HepG2 (cell line): Measurements from ENCODE around the gene PIGK. TPM values are rescaled to one million over a fixed set of nuclear protein-coding genes. Genes with fewer than 3 reads are reported as not detected.
A peak's percentile ranks its signal among the peaks of the same experiment; 100 is the strongest.

Experiments used
- ARNTL ChIP-seq: sonication (generic); formaldehyde crosslinking; IDR thresholded peaks from 2 replicates; pipeline ENCODE4 v1.4.0; 2020; ENCODE audit warnings: mild to moderate bottlenecking, missing genetic modification reagents
- FOSL2 ChIP-seq: sonication (generic); formaldehyde crosslinking; IDR thresholded peaks from 2 replicates; pipeline ENCODE4 v1.4.0; 2020; ENCODE audit warnings: missing genetic modification reagents
- GABPA ChIP-seq, 2 experiments: IDR thresholded peaks; 2 replicates each; pipeline ENCODE4 v1.6.1; 2011 to 2016; ENCODE audit warnings: low read depth in 2 of 2, low read length in 1 of 2, missing biosample characterization in 1 of 2, missing genetic modification characterization in 1 of 2
- KMT2A ChIP-seq: sonication (generic); formaldehyde crosslinking; IDR thresholded peaks from 2 replicates; pipeline ENCODE4 v1.4.0; 2020; ENCODE audit warnings: missing genetic modification reagents
- PAXIP1 ChIP-seq: sonication (generic); formaldehyde crosslinking; conservative IDR thresholded peaks from 2 replicates; pipeline ENCODE4 v1.4.0; 2020; ENCODE audit warnings: mild to moderate bottlenecking, missing genetic modification reagents, moderate library complexity
- TEAD3 ChIP-seq: optimal IDR thresholded peaks from 2 replicates; pipeline ENCODE3; 2016; ENCODE audit warnings: borderline replicate concordance
- ZNF414 ChIP-seq: sonication (generic); formaldehyde crosslinking; IDR thresholded peaks from 2 replicates; pipeline ENCODE4 v1.5.0; 2020; ENCODE audit warnings: missing genetic modification reagents
- ZNF589 ChIP-seq: sonication (generic); formaldehyde crosslinking; conservative IDR thresholded peaks from 2 replicates; pipeline ENCODE4 v1.8.0; 2022; ENCODE audit warnings: mild to moderate bottlenecking, moderate library complexity, missing genetic modification reagents
- polyA plus RNA-seq, 8 experiments: library from polyadenylated mRNA; depleted of rRNA in 3 of 8; stranded (reverse) in 7 of 8; unstranded in 1 of 8; fragments of >200 nt; fragmentation: Illumina TruSeq in 4 of 8; extraction: Trizol in 4 of 8; gene quantifications; 2 replicates each; pipeline versions ENCODE4 v1.2.1 to v1.2.3, GENCODE V29; 2011 to 2016; ENCODE audit warnings: low read depth in 4 of 8, missing spikeins in 1 of 8, mixed read lengths in 1 of 8; ENCODE audit not compliant: insufficient read depth in 1 of 8
- total RNA-seq, 5 experiments: library from RNA; depleted of rRNA; stranded (reverse); fragments of >200 nt; fragmentation: Illumina TruSeq; extraction: Trizol; gene quantifications; 2 replicates each; pipeline ENCODE4 v1.2.3, GENCODE V29; 2016; ENCODE audit warnings: low read depth in 1 of 5
- TF ChIP-seq, protein P1 (sequence below): sonication (generic); formaldehyde crosslinking; IDR thresholded peaks from 2 replicates; pipeline ENCODE4 v1.8.0; 2022; ENCODE audit warnings: mild to moderate bottlenecking, missing genetic modification reagents, borderline replicate concordance
- TF ChIP-seq, protein P2 (sequence below): sonication (generic); formaldehyde crosslinking; IDR thresholded peaks from 2 replicates; pipeline ENCODE4 v1.4.0; 2020; ENCODE audit warnings: low read depth, mild to moderate bottlenecking, missing genetic modification reagents
- TF ChIP-seq, protein P3 (sequence below): sonication (generic); formaldehyde crosslinking; IDR thresholded peaks from 2 replicates; pipeline ENCODE4 v1.4.0; 2020; ENCODE audit warnings: missing genetic modification reagents
- TF ChIP-seq, protein P4 (sequence below): sonication (generic); formaldehyde crosslinking; IDR thresholded peaks from 2 replicates; pipeline ENCODE4 v1.5.1; 2020; ENCODE audit warnings: mild to moderate bottlenecking, missing genetic modification reagents, moderate library complexity

PIGK gene
- total and polyA plus RNA-seq, 2 of the 13 experiments (the other 11 are each of a cell fraction or from before 2014, with no cell fraction given) = 14.7 to 38.5 TPM

DNA sequence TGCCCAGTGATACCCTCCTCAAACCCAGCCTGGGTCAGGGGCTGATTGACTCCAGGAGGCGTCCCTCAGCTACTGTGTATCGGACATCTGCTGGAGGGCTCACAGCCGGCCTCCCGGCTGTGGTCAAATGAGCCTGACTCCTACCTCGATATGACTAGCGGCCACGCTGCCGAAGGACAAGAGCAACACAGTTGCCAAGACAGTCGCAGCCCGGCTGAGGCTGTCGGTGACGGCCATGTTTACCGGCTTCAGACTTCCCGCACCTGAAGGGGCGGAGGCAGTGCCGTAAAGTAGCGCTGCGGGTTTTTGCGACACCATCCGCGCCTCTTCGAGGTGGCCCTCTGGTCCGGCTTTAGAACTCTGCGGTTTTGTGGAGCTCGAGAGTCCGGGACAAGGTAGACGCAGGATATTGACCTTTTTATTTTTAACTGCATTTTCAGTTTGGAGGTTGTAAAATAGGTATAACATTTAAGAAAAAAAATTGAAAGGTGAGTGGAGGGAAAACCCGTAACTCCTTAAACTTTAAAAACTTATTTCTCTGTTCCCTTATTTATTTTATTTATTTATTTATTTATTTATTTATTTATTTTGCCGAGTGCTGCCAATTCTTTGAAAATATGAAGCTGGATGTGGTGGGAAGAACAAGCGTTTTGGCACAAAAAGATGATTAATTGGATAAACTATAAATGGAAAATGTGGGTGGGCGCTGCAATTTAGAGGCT is at the start of gene PIGK (continued):
- TF ChIP-seq, protein P1, sequence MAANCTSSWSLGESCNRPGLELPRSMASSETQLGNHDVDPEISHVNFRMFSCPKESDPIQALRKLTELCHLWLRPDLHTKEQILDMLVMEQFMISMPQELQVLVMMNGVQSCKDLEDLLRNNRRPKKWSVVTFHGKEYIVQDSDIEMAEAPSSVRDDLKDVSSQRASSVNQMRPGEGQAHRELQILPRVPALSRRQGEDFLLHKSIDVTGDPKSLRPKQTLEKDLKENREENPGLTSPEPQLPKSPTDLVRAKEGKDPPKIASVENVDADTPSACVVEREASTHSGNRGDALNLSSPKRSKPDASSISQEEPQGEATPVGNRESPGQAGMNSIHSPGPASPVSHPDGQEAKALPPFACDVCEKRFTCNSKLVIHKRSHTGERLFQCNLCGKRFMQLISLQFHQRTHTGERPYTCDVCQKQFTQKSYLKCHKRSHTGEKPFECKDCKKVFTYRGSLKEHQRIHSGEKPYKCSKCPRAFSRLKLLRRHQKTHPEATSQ (CRISPR knock-in tag) = peak; percentile 95; the same call in 1 of the 2 replicates
- 0 out of 2 replicates have a peak, but pooled peaks have one; percentile 13 for TF ChIP-seq PAXIP1 (CRISPR knock-in tag)
- TF ChIP-seq TEAD3 (CRISPR knock-in tag) = peak; percentile 21
- no peak for TF ChIP-seq ZNF589 (CRISPR knock-in tag)
- no peak for TF ChIP-seq GABPA (IDR thresholded peaks at IDR 0.05; ENCODE audit: low read depth, low read length)
- peak; percentile 42; the same call in 1 of the 2 replicates for TF ChIP-seq GABPA (CRISPR knock-in tag; IDR thresholded peaks at IDR 0.05; ENCODE audit: low read depth)
- TF ChIP-seq, protein P2, sequence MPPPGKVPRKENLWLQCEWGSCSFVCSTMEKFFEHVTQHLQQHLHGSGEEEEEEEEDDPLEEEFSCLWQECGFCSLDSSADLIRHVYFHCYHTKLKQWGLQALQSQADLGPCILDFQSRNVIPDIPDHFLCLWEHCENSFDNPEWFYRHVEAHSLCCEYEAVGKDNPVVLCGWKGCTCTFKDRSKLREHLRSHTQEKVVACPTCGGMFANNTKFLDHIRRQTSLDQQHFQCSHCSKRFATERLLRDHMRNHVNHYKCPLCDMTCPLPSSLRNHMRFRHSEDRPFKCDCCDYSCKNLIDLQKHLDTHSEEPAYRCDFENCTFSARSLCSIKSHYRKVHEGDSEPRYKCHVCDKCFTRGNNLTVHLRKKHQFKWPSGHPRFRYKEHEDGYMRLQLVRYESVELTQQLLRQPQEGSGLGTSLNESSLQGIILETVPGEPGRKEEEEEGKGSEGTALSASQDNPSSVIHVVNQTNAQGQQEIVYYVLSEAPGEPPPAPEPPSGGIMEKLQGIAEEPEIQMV = 0 out of 2 replicates have a peak, but pooled peaks have one; percentile 57
- peak; percentile 98 for TF ChIP-seq KMT2A
- TF ChIP-seq FOSL2 = 0 out of 2 replicates have a peak, but pooled peaks have one; percentile 18
- TF ChIP-seq ARNTL (CRISPR knock-in tag) = 0 out of 2 replicates have a peak, but pooled peaks have one; percentile 52
- 0 out of 2 replicates have a peak, but pooled peaks have one; percentile 78 for TF ChIP-seq ZNF414 (CRISPR knock-in tag)
- TF ChIP-seq, protein P3, sequence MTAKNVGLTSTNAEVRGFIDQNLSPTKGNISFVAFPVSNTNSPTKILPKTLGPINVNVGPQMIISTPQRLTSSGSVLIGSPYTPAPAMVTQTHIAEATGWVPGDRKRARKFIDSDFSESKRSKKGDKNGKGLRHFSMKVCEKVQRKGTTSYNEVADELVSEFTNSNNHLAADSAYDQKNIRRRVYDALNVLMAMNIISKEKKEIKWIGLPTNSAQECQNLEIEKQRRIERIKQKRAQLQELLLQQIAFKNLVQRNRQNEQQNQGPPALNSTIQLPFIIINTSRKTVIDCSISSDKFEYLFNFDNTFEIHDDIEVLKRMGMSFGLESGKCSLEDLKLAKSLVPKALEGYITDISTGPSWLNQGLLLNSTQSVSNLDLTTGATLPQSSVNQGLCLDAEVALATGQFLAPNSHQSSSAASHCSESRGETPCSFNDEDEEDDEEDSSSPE (CRISPR knock-in tag) = peak; percentile 94
- TF ChIP-seq, protein P4, sequence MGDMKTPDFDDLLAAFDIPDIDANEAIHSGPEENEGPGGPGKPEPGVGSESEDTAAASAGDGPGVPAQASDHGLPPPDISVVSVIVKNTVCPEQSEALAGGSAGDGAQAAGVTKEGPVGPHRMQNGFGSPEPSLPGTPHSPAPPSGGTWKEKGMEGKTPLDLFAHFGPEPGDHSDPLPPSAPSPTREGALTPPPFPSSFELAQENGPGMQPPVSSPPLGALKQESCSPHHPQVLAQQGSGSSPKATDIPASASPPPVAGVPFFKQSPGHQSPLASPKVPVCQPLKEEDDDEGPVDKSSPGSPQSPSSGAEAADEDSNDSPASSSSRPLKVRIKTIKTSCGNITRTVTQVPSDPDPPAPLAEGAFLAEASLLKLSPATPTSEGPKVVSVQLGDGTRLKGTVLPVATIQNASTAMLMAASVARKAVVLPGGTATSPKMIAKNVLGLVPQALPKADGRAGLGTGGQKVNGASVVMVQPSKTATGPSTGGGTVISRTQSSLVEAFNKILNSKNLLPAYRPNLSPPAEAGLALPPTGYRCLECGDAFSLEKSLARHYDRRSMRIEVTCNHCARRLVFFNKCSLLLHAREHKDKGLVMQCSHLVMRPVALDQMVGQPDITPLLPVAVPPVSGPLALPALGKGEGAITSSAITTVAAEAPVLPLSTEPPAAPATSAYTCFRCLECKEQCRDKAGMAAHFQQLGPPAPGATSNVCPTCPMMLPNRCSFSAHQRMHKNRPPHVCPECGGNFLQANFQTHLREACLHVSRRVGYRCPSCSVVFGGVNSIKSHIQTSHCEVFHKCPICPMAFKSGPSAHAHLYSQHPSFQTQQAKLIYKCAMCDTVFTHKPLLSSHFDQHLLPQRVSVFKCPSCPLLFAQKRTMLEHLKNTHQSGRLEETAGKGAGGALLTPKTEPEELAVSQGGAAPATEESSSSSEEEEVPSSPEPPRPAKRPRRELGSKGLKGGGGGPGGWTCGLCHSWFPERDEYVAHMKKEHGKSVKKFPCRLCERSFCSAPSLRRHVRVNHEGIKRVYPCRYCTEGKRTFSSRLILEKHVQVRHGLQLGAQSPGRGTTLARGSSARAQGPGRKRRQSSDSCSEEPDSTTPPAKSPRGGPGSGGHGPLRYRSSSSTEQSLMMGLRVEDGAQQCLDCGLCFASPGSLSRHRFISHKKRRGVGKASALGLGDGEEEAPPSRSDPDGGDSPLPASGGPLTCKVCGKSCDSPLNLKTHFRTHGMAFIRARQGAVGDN (CRISPR knock-in tag) = peak; percentile 76
